HL-60 (cell line): ENCODE measurements around the gene FRMPD2.
"Not testable (repeated sequence)": the region's sequence is repeated elsewhere in the genome, so short reads cannot be mapped to it uniquely, and the experiment has no call there.

Experiments
- DNase-seq, 2 experiments: peaks; one replicate each; pipeline ENCODE4 v3.0.0-alpha.2; 2010 to 2020; ENCODE audit warnings: low read depth in 1 of 2, low spot score in 1 of 2
- H3K27ac ChIP-seq: fragments of 250-450 bp; sonication (Bioruptor Pico); replicated peaks from 2 replicates; pipeline ENCODE4 v1.5.1; 2020; ENCODE audit warnings: mild to moderate bottlenecking, moderate library complexity
- H3K27me3 ChIP-seq: fragments of 250-450 bp; sonication (Bioruptor Pico); 2 replicates; pipeline ENCODE4 v1.5.1; 2021; ENCODE audit warnings: mild to moderate bottlenecking, moderate library complexity; ENCODE audit not compliant: insufficient read depth, poor library complexity, severe bottlenecking
- H3K4me3 ChIP-seq: replicated peaks from 2 replicates; pipeline ENCODE4 v1.5.1; 2011; ENCODE audit warnings: mild to moderate bottlenecking, control low read depth, low read length; ENCODE audit not compliant: insufficient read depth
- GABPA ChIP-seq: IDR thresholded peaks from 2 replicates; pipeline ENCODE4 v1.6.1; 2012; ENCODE audit warnings: low read depth
- POLR2AphosphoS5 ChIP-seq: IDR thresholded peaks from 2 replicates; pipeline ENCODE4 v1.6.1; 2012; ENCODE audit warnings: low read depth
- SPI1 ChIP-seq: IDR thresholded peaks from 2 replicates; pipeline ENCODE4 v1.6.1; 2012; ENCODE audit warnings: low read depth, mild to moderate bottlenecking, borderline replicate concordance
- TF ChIP-seq, protein P1 (sequence below): IDR thresholded peaks from 2 replicates; pipeline ENCODE4 v1.6.1; 2012; ENCODE audit warnings: low read depth; ENCODE audit not compliant: insufficient replicate concordance
- TF ChIP-seq, protein P2 (sequence below): IDR thresholded peaks from one replicate; pipeline ENCODE4 v1.5.1; 2011; ENCODE audit warnings: low read length, control low read depth, inconsistent platforms; ENCODE audit not compliant: insufficient read depth

The FRMPD2 gene

DNA sequence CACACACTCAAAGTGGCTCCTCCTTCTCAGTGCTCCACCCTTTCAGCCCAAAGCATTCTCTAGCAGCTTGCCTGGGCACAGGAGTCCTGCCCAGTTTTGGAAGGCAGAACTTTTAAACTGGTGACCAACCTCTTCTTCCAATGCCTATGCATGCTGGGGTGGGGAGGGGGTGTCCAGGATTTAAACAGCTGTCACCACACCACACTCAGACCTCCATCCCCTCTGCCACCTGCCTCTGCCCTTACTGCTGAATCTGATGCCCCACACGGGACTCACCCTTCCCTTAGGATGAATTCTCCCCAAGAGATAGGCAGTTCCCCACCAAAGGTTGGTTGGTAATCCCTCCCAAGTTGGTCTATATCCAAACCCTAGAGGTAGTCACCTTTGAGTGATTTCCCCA is 50.2 kb downstream of the FRMPD2 start:
- DNase-seq, result no peak
- Histone ChIP-seq H3K27me3 (peaks cover 2% of the 10 kb centered on the region), H3K27ac (no peak overlapping the region), H3K4me3 (no peak overlapping the region)
- TF ChIP-seq GABPA (no peak), SPI1 (no peak), POLR2AphosphoS5 (no peak)
- TF ChIP-seq, protein P1, sequence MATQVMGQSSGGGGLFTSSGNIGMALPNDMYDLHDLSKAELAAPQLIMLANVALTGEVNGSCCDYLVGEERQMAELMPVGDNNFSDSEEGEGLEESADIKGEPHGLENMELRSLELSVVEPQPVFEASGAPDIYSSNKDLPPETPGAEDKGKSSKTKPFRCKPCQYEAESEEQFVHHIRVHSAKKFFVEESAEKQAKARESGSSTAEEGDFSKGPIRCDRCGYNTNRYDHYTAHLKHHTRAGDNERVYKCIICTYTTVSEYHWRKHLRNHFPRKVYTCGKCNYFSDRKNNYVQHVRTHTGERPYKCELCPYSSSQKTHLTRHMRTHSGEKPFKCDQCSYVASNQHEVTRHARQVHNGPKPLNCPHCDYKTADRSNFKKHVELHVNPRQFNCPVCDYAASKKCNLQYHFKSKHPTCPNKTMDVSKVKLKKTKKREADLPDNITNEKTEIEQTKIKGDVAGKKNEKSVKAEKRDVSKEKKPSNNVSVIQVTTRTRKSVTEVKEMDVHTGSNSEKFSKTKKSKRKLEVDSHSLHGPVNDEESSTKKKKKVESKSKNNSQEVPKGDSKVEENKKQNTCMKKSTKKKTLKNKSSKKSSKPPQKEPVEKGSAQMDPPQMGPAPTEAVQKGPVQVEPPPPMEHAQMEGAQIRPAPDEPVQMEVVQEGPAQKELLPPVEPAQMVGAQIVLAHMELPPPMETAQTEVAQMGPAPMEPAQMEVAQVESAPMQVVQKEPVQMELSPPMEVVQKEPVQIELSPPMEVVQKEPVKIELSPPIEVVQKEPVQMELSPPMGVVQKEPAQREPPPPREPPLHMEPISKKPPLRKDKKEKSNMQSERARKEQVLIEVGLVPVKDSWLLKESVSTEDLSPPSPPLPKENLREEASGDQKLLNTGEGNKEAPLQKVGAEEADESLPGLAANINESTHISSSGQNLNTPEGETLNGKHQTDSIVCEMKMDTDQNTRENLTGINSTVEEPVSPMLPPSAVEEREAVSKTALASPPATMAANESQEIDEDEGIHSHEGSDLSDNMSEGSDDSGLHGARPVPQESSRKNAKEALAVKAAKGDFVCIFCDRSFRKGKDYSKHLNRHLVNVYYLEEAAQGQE, result no peak
- TF ChIP-seq, protein P2, sequence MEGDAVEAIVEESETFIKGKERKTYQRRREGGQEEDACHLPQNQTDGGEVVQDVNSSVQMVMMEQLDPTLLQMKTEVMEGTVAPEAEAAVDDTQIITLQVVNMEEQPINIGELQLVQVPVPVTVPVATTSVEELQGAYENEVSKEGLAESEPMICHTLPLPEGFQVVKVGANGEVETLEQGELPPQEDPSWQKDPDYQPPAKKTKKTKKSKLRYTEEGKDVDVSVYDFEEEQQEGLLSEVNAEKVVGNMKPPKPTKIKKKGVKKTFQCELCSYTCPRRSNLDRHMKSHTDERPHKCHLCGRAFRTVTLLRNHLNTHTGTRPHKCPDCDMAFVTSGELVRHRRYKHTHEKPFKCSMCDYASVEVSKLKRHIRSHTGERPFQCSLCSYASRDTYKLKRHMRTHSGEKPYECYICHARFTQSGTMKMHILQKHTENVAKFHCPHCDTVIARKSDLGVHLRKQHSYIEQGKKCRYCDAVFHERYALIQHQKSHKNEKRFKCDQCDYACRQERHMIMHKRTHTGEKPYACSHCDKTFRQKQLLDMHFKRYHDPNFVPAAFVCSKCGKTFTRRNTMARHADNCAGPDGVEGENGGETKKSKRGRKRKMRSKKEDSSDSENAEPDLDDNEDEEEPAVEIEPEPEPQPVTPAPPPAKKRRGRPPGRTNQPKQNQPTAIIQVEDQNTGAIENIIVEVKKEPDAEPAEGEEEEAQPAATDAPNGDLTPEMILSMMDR, result no peak

DNA sequence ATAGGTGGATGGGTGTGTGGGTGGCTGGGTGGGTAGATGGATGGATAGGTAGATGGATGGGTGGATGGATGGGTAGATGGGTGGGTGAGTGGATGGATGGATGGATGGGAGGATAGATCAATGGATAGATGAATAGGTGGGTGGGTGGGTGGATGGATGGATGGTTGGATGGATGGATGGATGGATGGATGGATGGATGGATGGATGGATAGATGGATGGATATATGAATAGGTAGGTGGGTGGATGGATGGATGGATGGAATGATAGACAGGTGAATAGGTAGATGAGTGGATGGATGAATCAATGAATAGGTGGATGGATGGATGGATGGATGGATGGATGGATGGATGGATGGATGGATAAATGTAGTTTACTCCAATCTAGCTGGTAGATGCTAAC is 52.7 kb downstream of the FRMPD2 start:
- no peak for TF ChIP-seq POLR2AphosphoS5
- no peak for TF ChIP-seq SPI1
- TF ChIP-seq, protein P1, result no peak
- TF ChIP-seq, protein P2, result no peak
- no peak for TF ChIP-seq GABPA
- Histone ChIP-seq H3K27me3 (no peaks in the 10 kb centered on the region), H3K4me3 (no peak overlapping the region), H3K27ac (no peak overlapping the region)
- DNase-seq, result no peak

DNA sequence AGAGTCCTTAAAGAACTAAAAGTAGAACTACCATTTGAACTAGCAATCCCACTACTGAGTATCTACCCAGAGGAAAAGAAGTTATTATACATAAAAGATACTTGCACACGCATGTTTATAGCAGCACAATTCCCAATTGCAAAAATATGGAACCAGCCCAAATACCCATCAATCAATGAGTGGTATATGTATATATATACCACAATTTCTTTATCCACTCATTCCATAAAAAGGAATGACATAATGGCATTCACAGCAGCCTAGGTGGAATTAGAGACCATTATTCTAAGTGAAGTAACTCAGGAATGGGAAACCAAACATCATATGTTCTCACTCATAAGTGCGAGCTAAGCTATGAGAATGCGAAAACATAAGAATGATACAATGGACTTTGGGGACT is 53.5 kb downstream of the FRMPD2 start:
- not testable (repeated sequence) for H3K27ac ChIP-seq, DNase-seq, H3K4me3 ChIP-seq, H3K27me3 ChIP-seq

DNA sequence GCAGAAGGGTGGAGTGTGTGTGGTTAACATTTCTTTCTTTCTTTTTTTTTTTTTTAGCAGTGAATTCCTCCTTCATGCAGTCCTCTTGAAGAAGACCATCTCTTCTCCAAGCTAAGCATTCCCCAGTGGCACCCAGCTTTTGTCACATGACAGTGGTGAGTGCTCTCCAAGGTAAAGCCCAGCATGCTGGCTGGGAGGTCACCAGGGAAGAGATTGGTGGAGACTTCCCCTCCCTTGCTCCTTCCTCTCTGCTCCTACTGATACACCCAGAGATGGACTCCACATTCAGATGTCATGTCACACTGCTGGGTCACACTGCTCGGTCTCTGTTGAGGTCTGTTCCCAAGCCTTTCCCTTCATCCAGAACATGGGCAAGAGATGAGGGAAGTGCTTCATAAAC is 55.3 kb downstream of the FRMPD2 start:
- H3K27ac ChIP-seq, result no peak overlapping the region
- no peak overlapping the region for H3K4me3 ChIP-seq
- no peaks in the 10 kb centered on the region for H3K27me3 ChIP-seq
- no peak for DNase-seq
- TF ChIP-seq, protein P1, result peak; percentile 58
- TF ChIP-seq POLR2AphosphoS5, result no peak
